PFSK-1 (cell line): ENCODE measurements around the gene RBFOX1.

Experiments
- POLR2AphosphoS5 ChIP-seq: IDR thresholded peaks from 2 replicates; pipeline ENCODE4 v1.6.1; 2012; ENCODE audit warnings: low read depth, mild to moderate bottlenecking, control low read depth, low read length, moderate library complexity
- REST ChIP-seq, 2 experiments: IDR thresholded peaks; 2 replicates each; pipeline versions ENCODE4 v1.6.1 to v1.8.0; 2011 to 2012; ENCODE audit warnings: low read depth in 2 of 2, low read length in 2 of 2, control low read depth in 1 of 2, inconsistent platforms in 1 of 2, mild to moderate bottlenecking in 1 of 2, moderate library complexity in 1 of 2; ENCODE audit not compliant: insufficient read depth in 1 of 2
- SIN3A ChIP-seq: IDR thresholded peaks from 2 replicates; pipeline ENCODE4 v1.6.1; 2012; ENCODE audit warnings: mild to moderate bottlenecking, low read length, moderate library complexity, borderline replicate concordance; ENCODE audit not compliant: insufficient read depth
- TAF1 ChIP-seq: IDR thresholded peaks from 2 replicates; pipeline ENCODE4 v1.6.1; 2012; ENCODE audit warnings: low read length, control low read depth, borderline replicate concordance; ENCODE audit not compliant: insufficient read depth

DNA sequence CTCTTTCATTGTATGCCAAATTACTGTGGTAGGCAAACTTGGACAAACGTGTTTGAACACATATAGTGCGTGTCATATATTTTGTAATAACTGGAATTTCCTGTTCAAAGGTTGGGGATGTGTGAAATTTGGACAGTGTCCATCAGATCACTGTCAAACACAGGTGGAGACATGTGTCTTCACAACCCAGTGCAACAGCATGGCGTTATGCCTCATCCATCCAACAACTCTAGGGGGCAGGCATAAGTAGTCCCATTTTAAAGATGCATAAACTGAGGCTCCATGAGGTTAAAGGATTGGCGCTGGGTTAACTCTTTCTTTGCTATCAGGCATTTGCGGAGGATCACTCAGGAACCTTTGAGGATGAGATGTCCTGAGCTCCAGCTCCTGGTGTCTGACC is 103.7 kb downstream of the RBFOX1 start:
- TF ChIP-seq REST (IDR thresholded peaks at IDR 0.05; ENCODE audit: insufficient read depth in 1 of 2, low read depth in 2 of 2, low read length in 2 of 2) (no peak), TAF1 (no peak), POLR2AphosphoS5 (no peak), SIN3A (no peak)
